H1 (cell line): ENCODE measurements around the gene SHISAL1. TPM values are rescaled to one million over a fixed set of nuclear protein-coding genes. Genes with fewer than 3 reads are reported as not detected.

ENCODE experiments used
- CTBP2 ChIP-seq: IDR thresholded peaks from 2 replicates; pipeline ENCODE4 v1.7.0; 2011; ENCODE audit warnings: borderline replicate concordance, mild to moderate bottlenecking, moderate library complexity, mixed read lengths, low read length; ENCODE audit not compliant: insufficient read depth, insufficient read length
- RAD21 ChIP-seq, 2 experiments: IDR thresholded peaks in 1 of 2; conservative IDR thresholded peaks in 1 of 2; 2 replicates each; pipeline ENCODE4 v1.6.1; 2011; ENCODE audit warnings: low read depth in 2 of 2, low read length in 2 of 2, improper control_type of control experiment in 1 of 2, inconsistent platforms in 1 of 2, mild to moderate bottlenecking in 1 of 2, moderate library complexity in 1 of 2
- SIX5 ChIP-seq: IDR thresholded peaks from 2 replicates; pipeline ENCODE4 v1.6.1; 2011; ENCODE audit warnings: mild to moderate bottlenecking, low read depth, low read length
- YY1 ChIP-seq: IDR thresholded peaks from 2 replicates; pipeline ENCODE4 v1.6.1; 2011; ENCODE audit warnings: low read depth, mild to moderate bottlenecking, low read length
- ZNF274 ChIP-seq: IDR thresholded peaks from 2 replicates; pipeline ENCODE4 v1.7.0; 2012; ENCODE audit warnings: low read length, borderline replicate concordance; ENCODE audit errors: extremely low read depth
- polyA plus RNA-seq, 7 experiments: library from polyadenylated mRNA; depleted of rRNA in 3 of 7; stranded (reverse) in 5 of 7; unstranded in 2 of 7; fragments of >200 nt in 5 of 7; fragments of 200-250 nt in 2 of 7; gene quantifications; 1 replicate in 5 of 7; 2 replicates in 1 of 7; 4 replicates in 1 of 7; pipeline versions ENCODE4 v1.2.1 to v1.2.3, GENCODE V29; 2011 to 2013; ENCODE audit warnings: missing spikeins in 2 of 7, mixed read lengths in 2 of 7
- total RNA-seq: library from RNA; stranded (reverse); fragmentation: NEBNext Ultra II Directional; extraction: Animal tissue kit (Norgen Biotek cat#: 25700); gene quantifications from 2 replicates; pipeline ENCODE4 v1.2.1, GENCODE V29; 2021
- TF ChIP-seq, protein P1 (sequence below): IDR thresholded peaks from 2 replicates; pipeline ENCODE4 v1.6.1; 2011; ENCODE audit warnings: low read length, improper control_type of control experiment

The SHISAL1 gene
- total and polyA plus RNA-seq, 2 of the 8 experiments (the other 6 are each of a cell fraction or from before 2014, with no cell fraction given), result 3.7 to 5.8 TPM

GRCh38 chr22:44360668-44361381 is 48.1 kb upstream of the SHISAL1 start (continued):
- TF ChIP-seq YY1 (no peak), ZNF274 (no peak), CTBP2 (no peak), SIX5 (no peak), RAD21 (IDR thresholded peaks at IDR 0.05 in 1 of 2, conservative IDR thresholded peaks at IDR 0.05 in 1 of 2; ENCODE audit: low read depth in 2 of 2, low read length in 2 of 2) (peak in 1 of 2 experiments; percentile 3; a peak in 1 of 4 replicates)
- TF ChIP-seq, protein P1, sequence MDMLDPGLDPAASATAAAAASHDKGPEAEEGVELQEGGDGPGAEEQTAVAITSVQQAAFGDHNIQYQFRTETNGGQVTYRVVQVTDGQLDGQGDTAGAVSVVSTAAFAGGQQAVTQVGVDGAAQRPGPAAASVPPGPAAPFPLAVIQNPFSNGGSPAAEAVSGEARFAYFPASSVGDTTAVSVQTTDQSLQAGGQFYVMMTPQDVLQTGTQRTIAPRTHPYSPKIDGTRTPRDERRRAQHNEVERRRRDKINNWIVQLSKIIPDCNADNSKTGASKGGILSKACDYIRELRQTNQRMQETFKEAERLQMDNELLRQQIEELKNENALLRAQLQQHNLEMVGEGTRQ, result no peak
